ENCODE results near the gene PTDSS2. TPM values are rescaled to one million over a fixed set of nuclear protein-coding genes. Genes with fewer than 3 reads are reported as not detected.

Gene PTDSS2
- total and polyA plus RNA-seq, 10 of the 15 experiments (the other 5 are each of a cell fraction or from before 2014, with no cell fraction given) = 0.39 to 21.1 (median 10.8) TPM

- TF ChIP-seq IRF3 (IDR thresholded peaks at IDR 0.05) (no peak), ATF2 (IDR thresholded peaks at IDR 0.05; ENCODE audit: low read length) (no peak), ATF3 (IDR thresholded peaks at IDR 0.05; ENCODE audit: borderline replicate concordance, extremely low read depth, low read depth, low read length) (no peak), IKZF1 (conservative IDR thresholded peaks at IDR 0.05) (no peak), SIX5 (IDR thresholded peaks at IDR 0.05; ENCODE audit: low read depth, low read length, severe bottlenecking) (no peak), KAT2A (conservative IDR thresholded peaks at IDR 0.05; ENCODE audit: control insufficient read depth, low read depth, low read length) (no peak), SUPT20H (IDR thresholded peaks at IDR 0.05; ENCODE audit: borderline replicate concordance, control insufficient read depth, low read depth, low read length) (no peak), POLR2A (IDR thresholded peaks at IDR 0.05; ENCODE audit: low read depth, low read length) (no peak)
Observed at GRCh38 chr11:452916-453527, 2.9 kb downstream of the PTDSS2 start (continued).

- ChIA-PET RAD21 (ENCODE audit: unreplicated experiment) (no interaction called here), CTCF (no interaction called here), SMC1A (ENCODE audit: uncharacterized antibody, unreplicated experiment) (no interaction called here), POLR2A (interaction anchor here (1.1 to 1.3 kb wide), 2 partner anchors 8 to 82 kb away, joined by 3 read pairs; no protein-coding TSS in a partner anchor)
- FAIRE-seq (no peak), ATAC-seq (no peak), DNase-seq (ENCODE audit: low read depth, low spot score) (no peak)
- Histone ChIP-seq H3K9ac (ENCODE audit: control insufficient read depth, insufficient read depth, low read length) (no peak overlapping the region), H3K4me3 (no peak overlapping the region), H3K27me3 (replicated peaks in 1 of 2; ENCODE audit: control insufficient read depth in 2 of 2, insufficient read depth in 2 of 2, low read length in 1 of 2) (no peaks in the 10 kb centered on the region), H3K4me1 (ENCODE audit: control insufficient read depth, insufficient read depth, low read length) (peaks cover 29% of the 10 kb centered on the region), H3K79me2 (ENCODE audit: control insufficient read depth, insufficient read depth, low read length) (peaks cover 14% of the 10 kb centered on the region), H2AFZ (ENCODE audit: control insufficient read depth, low read depth, low read length) (no peak overlapping the region), H3K4me2 (ENCODE audit: control insufficient read depth, insufficient read depth) (no peak overlapping the region), H3K27ac (ENCODE audit: control insufficient read depth, insufficient read depth) (no peak overlapping the region), H3K36me3 (ENCODE audit: control insufficient read depth in 2 of 2, insufficient read depth in 2 of 2, low read length in 1 of 2) (peaks cover 2 to 6% of the 10 kb centered on the region in 2 experiments; a peak in 3 of 4 replicates), H3K9me3 (replicated peaks; ENCODE audit: control insufficient read depth, insufficient read depth, low read length) (no peaks in the 10 kb centered on the region), H4K20me1 (ENCODE audit: control insufficient read depth, insufficient read depth) (no peaks in the 10 kb centered on the region)
- BruUV-seq (replicated peaks) = no TSS peak
- 94% methylated on average over 13 of the region's 13 CpGs for WGBS (ENCODE audit: insufficient coverage, insufficient replicate concordance, low lambda C conversion rate, missing lambda C conversion rate)
- in situ Hi-C loops (cut with MboI) (loop anchor here (5.0 kb wide), 1 partner anchor 49 kb away; no protein-coding TSS in a partner anchor), intact Hi-C loops (cut with micrococcal nuclease; ENCODE audit: unreplicated experiment) (no loop called here)
- no peak for TF ChIP-seq RBBP5 (conservative IDR thresholded peaks at IDR 0.05)
- TF ChIP-seq SPI1 (IDR thresholded peaks at IDR 0.05; ENCODE audit: borderline replicate concordance, insufficient read depth, low read depth, low read length) = no peak
- TF ChIP-seq ZSCAN29 (IDR thresholded peaks at IDR 0.05) = no peak
- TF ChIP-seq ZZZ3 (IDR thresholded peaks at IDR 0.05; ENCODE audit: control insufficient read depth, insufficient read length, low read depth) = no peak
- TF ChIP-seq ZNF592 (IDR thresholded peaks at IDR 0.05) = no peak
Observed at GRCh38 chr11:453564-453963, 3.5 kb downstream of the PTDSS2 start.

Measured in GM12878 (cell line).